ENCODE results near the gene CCDC141.
A peak's percentile ranks its signal among the peaks of the same experiment; 100 is the strongest.

CCDC141 gene

DNA sequence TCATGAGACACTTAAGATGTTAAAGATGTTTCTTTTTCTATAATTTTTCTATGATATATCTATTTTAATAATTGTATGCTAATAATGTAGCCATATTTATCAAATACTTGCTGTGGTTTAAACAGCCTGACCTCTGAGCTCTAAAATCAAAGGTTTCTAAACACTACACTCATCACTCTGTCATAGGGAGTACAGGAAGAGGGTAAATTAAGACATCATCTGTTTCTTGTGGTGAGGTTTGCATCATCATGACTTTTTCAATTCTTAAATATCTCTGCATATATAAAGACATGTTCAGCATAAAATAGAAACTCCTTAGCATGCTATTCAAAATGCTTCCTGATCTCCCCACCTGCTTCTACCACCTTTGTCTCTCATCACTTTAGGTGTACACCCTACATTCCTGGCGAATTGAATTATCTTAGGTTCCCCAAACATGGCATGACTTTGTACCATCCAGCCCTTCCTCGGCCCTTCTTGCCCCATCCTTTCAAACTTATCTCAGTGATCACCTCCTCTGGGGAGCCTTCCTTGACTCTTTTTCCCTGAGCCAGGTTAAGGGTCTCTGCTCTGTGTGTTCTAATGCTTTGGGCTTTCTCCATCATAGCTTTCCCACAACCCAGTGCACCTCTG lies 137.4 kb downstream of the CCDC141 start:
- no peak for DNase-seq

DNA sequence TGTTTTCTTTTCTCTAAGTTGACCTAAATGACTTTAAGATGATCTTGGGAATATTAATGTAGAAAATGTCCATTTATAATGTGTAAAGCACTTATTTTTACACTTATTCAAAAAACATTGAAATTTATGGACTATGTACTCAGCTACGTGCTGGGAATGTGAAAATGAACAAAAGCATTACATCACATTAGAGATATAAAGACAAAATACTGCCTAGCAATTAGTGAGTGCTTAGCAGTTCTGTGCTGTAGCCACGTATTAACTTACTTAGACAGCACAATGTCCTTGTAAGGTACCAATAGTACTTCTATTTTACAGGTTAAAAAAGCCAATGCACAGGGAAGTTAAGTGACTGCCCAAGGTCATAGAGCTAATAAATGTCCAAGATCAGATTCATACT lies 138.9 kb downstream of the CCDC141 start:
- no peak for DNase-seq

DNA sequence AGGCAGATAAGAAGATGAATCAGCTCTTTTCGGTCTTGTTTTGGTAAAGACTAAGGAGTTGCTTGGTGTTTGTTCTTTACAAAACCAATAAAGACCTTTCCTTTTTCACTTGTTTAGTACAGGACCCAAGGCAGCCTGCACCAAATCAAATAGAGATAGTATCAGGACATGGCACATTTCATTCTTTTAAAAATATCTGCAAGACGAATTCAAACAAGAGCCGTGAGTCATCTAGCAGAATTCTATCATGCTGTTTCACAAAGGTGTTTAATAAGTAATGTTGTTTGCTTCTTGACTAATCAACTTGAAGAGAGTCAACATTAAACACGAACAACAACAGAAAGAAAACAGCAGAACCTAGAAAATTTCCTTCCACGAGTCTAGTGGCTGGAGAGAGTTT lies 139.9 kb downstream of the CCDC141 start:
- DNase-seq: no peak

DNA sequence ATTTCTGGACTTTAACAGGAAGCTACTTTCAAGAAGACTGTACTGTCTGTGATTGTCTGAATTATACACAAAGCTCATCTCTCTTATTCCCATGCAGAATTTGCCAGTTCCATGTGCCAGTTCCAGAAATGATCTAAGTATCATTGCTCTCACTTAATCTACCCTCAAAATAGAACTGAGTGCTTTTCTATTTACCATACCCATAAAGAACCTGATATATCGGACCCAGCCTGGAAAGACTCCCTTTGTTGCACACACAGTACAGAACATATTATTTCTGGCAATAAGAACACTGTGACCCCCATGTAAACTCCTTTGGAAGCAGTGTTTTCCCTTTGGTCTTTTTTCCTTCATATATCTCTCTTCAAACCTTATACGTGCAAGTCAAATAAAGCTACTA lies 140.4 kb downstream of the CCDC141 start:
- no peak for DNase-seq

DNA sequence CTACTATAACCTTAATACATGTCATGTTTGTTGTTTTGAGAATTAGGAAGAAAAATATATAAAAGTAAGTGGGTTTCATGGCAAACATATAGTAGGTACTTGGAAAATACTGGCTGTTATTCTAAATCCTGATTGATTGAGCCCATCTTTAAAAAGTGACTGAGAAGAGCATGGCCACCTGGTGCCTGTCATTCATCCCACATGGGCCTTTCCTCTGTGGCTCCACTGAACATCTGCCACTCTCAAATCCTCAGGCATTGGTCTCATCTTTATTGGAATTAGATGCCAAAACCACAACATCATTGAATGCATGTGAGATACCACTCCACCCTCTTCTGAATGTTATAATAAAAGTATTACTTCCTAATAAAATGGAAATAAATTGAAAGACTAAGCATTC lies 141.1 kb downstream of the CCDC141 start:
- no peak for DNase-seq

DNA sequence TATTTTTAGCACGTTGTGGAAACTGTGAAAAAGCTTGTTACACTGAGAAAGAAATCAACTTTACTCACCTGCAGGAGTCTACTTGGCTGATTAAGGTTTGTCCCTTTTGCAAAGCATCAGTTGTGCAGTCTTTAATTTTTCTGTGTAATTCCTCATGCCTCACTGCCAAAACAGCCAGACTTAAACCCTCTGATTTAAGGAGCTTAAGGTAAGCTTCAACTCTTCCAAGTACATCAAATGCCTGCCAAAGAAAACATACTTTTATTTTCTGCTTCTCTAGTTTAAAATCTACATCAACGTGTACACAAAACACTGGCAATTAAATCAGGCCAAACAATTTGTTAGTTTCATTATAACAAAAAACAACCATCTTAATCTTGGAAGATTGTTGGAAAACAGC lies 144.7 kb downstream of the CCDC141 start:
- DNase-seq: no peak

DNA sequence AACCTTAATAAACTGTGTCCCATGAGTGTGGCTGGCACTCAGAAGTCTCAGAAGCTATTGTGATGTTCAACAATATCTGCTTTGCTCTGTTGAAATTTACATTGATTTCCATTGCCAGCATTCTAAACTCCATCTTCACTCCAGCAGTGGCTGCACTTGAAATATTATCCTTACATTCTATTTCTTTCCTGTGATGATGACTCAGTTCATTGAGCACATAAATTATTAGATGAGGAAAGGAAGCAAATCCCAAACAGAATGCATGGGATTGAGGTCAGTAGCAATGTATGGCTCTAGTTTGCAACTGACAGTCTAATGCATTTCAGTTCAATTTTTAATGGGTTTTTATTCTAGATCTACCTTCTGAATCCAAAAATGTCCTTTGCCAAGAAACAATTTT lies 150.3 kb downstream of the CCDC141 start:
- DNase-seq: no peak

DNA sequence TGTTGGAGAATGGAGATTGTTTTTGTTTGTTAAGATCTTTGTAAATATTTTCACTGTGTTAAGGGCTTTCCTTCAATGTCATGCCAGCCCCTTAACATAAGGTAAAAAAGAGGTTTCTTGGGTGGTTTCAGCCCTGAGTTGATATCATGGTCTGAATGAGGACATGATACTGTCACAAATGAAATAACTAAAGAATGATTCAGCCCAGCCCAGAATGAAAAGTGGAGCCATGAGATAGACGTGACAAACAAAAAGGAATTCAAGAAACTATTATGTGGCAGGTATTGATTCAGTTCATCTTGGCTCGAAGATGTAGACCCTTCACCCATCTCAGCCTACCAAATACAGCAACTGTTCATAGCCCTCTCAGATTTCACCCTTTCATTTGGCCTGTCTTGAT lies 154.1 kb downstream of the CCDC141 start:
- no peak for DNase-seq

DNA sequence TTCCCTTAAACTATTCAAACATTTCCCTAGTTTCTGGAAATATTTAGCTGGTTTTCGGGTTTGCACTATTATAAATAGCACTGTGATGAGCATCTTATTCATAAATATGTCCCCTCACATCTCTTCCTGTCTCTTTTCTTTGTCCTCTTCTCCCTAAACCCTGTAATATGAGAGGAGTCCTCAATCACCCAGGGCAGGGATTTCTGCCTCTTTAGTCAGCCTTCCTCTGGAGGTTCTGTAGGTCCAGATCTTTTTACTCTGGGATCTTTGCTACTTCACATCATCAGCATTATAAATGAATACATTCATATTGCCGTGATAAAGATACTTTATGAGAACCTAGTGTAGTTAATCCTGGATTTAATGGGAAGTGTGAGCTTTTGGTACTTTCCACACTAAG lies 154.8 kb downstream of the CCDC141 start:
- no peak for DNase-seq

DNA sequence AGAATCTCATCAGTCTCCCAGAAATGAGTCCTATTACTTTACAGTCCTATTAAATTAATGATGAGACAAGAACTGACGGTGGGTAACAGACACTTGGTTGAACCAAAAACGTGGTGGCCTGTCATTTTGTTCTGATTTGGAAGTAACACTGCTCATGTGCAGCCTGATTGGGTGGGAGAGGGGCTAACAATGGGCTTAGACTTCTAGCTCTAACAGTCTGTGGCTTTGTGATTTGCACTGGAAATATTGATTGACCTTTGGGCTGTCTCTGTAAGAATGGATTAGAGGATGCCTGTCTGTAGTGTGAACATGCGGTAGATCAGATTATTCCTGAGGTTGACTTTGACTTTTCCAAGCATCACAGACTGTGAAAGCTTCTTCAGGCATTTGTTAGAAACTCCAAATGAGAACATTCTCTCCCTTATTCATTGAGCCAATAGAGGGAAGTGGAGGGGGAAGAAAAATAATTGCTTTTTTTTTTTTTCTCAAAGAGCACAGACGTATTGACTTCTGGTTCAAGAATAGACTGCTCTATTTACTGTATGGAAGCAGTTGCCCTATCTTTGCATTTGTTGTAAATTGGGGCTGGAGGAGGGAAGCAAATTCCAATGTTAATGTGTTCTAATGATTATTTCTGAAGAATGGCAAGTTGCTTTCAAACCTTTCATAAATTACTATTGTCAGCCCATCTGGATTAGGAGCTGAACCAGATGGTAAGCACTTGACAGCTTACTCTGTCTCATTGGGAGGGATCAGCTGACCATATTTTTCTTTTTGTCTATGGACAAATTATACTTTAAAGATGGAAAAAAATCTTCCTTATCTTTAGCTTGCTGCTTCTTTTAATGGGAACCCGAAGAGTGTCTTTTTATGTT lies 156.9 kb downstream of the CCDC141 start:
- DNase-seq: no peak

DNA sequence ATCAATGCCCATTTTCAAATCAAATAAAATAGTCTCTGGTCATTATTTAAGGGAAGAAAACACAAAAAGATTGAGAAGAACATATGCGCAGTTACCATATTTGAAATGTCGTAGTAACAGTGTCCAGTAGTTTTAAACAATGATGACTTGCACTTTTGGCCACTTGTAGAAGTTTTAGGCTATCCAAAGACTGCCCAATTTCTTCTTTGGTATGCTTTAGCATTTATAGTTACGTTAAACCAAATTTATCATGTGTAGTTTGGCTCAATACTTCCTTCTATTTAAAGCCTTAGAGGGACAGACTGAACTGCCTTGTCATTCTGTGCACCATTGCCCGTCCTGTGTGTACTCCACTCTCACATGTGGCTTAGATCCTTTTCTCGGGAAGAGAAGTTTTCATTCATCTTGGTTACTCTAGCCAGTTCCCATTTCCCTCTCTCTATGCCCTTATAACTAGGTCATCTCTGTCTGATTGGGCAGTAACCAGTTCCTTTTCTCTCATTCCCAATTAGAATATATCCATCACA lies 157.9 kb downstream of the CCDC141 start:
- no peak for DNase-seq

DNA sequence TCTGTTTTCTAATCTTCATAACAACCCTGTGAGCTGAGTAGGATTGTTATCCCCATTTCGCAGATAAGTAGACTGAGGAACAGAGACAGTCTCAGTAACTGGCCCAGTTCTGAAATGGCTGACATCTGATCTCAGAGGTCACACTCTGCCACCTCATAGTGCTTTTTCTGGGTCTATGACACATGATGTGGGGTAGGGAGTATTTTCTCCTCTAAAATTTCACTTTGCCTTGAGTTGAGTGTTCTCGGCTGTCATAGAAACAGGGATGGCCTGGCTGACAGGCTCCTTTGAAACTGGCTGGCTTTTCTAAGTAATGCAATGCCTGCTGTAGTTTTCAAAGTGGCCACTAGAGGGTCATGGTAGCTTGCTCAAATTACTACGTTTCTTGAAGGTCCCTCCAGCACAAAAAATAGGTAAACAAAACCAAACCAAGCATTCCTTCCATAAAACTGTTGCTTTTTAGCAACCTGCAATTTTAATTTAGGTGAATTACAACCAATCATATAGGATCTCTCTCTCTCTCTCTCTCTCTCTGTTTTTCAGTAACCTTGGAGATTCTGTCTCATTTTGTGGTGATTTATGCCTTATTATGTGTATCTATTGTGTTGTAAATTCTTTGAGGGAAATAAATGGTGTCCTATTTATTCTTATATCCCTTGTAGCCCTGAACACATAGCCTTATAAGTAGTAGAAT lies 158.5 kb downstream of the CCDC141 start:
- peak in 34 of 56 donors; percentile 1 to 83 (median 18) for DNase-seq

DNA sequence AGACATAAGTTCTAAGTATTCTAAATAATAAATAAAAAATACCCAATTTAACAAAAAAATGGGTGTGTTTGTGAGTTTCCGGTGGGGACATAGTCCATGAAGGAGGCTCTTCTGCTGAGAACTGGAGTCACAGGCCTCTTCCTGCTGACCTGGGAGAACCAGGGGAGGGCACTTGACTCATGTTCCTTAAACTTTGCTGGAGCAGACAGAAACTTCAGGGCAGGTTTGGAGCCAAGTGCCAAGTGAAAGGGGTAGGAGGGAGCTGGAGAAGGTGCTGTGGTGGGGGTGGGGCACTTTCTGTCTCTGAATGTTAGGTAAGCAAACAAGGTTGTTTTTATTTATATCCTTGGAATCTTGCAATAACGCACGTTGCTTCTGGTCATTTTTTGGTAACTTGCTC lies 163.9 kb downstream of the CCDC141 start:
- no peak for DNase-seq

DNA sequence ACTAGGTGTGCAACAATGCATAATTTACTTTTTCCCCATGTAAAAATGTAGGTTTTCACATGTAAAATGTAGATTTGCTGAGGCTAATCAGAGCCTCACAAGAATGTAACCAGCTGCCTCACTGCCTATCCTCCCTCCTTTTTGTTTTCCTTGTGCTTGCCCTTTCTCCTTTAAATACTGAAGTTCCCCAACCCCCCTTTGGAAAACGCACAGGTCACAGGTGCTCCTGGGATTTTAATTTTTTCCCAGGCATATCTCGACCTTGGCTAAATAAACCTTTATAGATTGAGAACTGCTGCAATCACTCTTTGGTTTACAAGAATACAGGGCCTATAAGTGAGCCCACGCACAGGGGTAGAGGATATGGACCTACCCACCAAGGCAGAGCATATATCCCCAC lies 165.5 kb downstream of the CCDC141 start:
- no peak for DNase-seq

DNA sequence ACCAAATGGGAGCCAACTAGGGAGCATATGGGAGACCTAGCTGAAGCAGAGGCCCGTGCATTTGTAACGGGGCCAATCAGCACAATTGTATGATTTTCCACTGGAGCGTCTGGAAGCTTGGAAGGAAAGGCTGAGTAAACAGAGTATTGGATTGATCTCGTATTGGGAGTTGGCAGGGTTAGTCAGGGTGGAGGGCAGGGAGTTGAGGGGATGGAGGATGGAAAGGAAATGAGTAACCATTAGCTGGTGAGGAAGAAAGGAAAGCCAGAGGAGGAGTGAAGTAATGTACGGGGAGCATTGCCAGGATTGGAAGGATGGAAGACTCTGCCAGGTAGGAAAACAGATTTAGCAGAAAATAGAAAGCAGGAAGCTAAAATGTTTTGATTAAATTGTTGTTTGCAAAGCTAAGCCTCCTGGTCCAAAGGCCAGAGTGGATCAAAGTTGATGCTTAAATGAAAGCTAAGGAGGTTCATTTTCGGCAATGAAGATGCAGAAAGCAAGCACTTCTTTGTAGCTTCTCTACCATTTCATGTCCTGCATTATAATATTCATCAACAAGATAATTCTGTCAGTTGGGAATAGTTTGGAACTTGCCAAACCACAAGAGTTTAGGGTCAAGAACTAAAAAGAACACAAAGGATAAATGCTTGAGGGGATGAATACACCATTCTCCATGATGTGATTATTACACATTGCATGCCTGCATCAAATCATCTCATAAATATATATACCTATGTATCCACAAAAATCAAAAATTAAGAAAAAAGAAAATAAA lies 167.1 kb downstream of the CCDC141 start:
- DNase-seq: no peak

DNA sequence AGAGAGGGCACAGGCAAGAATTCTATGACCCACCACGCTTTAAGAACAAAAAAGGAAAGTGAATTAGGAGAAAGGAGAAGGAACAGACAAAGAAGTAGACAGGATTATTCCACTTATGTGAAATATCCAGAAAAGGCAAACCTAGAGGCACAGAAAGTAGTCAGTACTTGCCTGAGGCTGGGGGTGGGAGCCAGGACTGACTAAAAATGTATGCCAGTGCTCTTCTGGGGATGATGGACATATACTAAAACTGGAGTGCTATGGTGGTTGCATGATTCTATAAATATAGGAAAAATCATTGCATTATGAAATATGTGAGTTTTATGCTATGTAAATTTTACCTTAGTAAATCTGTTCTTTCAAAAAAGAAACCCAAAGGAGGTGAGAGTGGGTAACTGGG lies 168.9 kb downstream of the CCDC141 start:
- DNase-seq: no peak

DNA sequence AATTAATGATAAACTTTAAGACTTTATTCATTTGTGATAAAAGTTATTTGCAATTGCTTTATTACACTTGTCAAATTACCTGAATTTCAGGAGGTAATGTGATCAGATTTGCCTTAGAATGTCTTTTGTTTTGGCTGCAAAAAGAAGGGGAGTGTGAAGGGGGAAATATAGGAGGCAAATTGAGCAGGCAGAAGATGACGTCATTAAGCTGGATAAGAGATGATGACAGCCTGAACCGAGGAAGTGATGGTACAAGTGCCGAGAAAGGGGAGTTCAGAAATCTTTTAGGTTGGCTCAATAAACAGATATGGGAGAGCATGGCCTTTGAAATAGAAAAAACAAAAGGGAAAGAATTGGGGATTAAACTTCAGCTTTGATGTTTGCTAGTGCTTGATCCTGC lies 169.7 kb downstream of the CCDC141 start:
- no peak for DNase-seq

DNA sequence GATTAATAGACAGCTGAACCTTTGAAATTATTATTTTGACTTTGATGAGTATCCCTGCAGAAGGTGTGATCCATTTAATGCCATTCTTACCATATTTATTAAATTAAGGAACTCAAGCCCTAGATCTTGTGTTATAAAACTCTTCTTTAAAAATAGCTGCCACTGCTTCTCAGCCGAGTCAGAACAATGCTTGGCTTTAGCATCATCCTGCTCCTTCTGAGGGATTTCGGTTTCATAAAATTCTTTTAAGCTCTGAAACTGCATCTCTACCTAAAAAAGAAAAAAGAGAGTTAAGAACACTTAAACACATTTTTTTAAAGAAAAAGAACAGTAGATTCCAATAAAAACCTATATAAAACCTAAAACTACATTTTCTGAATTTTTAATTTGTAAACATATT lies 172.1 kb downstream of the CCDC141 start:
- DNase-seq: no peak

DNA sequence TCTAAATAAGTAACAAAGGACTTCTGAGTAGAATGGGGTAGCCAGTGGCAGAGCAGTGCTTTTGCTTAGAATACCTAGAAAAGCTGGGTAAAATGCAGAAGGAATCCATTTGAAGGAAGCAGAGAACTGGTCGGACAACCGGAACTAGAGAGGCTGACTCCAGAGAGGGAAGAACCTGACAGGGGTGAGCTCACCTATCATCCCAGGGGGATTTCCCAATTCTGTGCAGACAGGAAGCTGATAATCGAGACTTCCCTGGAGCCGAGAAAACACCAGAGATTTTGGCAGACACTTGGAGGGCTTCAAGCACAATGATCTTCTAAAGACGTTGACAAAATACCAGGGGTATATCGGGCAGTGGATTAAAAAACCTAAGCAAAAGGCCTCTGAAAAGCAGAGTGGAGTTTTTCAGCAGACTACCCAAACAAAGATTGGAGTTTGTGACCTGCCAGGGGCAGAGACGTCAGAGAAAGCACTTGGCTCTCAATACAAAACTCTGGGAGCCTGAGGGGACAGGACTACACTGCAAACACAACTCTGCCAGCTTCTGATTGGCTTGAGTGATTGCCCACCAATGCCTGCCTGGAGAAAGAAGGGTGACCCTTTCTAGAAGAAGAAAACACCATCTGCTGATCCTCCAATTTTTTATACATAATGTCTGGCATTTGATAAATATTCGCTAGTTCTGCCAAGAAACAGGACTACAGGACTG lies 175.3 kb downstream of the CCDC141 start:
- peak in 14 of 56 donors; percentile 8 to 71 (median 28) for DNase-seq

DNA sequence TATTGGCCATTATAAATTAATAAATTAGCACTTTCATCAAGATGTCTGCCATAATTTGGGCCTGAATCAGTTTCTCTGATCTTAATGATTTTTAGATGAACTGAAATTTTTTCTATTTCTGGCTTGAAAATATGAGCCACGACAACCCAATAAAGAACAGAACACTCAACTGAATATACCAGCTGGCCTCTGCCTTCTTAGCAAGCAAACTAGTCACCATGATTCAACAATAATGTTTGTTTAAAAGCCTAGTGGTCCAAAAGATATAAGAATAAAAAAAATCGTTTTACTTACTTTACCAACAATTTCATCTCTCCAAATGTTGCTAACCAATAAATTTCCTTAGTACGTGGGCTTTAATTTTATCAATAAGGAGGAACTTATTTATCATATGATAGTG lies 176.0 kb downstream of the CCDC141 start:
- no peak for DNase-seq

DNA sequence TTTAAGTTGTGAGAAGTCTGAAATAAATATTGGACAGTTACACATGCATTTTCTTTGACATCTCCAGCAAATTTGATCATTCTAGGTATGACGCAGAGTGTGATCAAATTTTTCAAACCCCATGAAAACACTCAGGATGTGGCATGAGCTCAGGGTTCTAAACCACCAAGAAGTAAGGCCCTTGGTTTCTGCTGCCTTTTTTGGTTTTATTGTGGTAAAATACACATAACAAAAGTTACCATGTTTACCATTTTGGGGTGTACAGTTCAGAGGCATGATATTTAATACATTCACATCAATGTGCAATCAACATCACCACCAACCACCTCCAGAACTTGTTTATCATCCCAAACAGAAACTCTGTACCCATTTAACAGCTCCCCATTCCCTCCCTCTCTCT lies 178.4 kb downstream of the CCDC141 start:
- DNase-seq: no peak
